ENCODE results near the gene LPP. TPM values are rescaled to one million over a fixed set of nuclear protein-coding genes. Genes with fewer than 3 reads are reported as not detected.

LPP gene
- total RNA-seq, 1 donor from 2014 or later: 28.2 TPM

DNA sequence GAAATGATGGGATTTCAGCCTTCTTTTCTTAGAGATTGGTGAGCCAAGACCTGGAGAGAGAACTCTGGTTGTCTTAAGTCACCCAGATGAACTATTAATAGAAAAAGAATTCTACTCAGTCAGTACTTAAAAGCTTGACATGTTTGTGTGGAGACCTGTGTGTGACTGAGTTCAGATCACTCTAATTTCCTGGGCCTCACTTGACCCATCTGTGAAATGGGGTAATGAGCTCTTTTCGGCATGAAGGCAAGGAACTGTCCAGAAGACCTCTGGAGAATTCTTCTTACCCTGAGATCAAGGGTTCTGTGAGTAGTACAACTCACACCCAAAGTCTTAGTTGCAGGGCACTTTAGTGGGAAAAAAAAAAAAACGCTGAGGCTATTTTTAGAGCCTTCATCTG is 92.9 kb downstream of the LPP start:
- Histone ChIP-seq H3K4me1 (ENCODE audit: control insufficient read depth in 3 of 3, insufficient read depth in 3 of 3, low read length in 3 of 3) (peaks cover 7 to 14% (median 12%) of the 10 kb centered on the region in 3 donors), H3K4me3 (ENCODE audit: low read length in 3 of 3) (no peak overlapping the region), H3K36me3 (ENCODE audit: control insufficient read depth in 3 of 3, insufficient read depth in 3 of 3, low read length in 3 of 3) (no peaks in the 10 kb centered on the region), H3K27ac (ENCODE audit: low read depth, low read length) (no peak overlapping the region), H3K9me3 (ENCODE audit: control insufficient read depth in 3 of 3, low read length in 3 of 3) (no peaks in the 10 kb centered on the region), H3K27me3 (ENCODE audit: control insufficient read depth in 3 of 3, insufficient read depth in 3 of 3, low read length in 3 of 3) (no peaks in the 10 kb centered on the region), H3K9ac (ENCODE audit: low read depth in 1 of 3, low read length in 3 of 3) (no peak overlapping the region)

DNA sequence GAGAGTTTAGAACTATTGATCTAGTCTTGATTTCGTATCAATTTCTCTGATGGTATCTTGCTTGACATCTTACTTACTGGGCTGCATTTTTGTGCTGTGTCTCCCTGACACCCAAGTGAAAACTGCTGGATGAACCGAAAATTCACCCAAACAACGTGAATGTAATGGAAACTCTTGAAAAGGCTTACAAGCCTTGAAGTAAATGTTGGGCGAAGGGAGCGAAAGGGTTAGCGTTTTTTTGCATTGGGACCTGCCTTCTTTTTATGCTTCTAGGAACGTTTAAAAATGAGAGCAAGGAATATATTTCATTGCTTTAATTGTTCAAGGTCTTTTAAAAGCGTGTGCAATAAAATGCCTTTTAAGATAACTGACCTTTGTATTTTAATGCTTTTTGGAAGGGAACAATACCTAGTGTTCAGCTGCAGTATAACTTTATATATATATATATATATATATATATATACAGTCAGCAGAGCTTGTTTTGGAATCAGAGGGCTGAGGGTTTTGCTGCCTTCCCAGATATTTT is 94.1 kb downstream of the LPP start:
- Histone ChIP-seq H3K4me1 (ENCODE audit: control insufficient read depth in 3 of 3, insufficient read depth in 3 of 3, low read length in 3 of 3) (peaks cover 0 to 4% (median 4%) of the 10 kb centered on the region in 3 donors), H3K9me3 (ENCODE audit: control insufficient read depth in 3 of 3, low read length in 3 of 3) (no peaks in the 10 kb centered on the region), H3K27ac (ENCODE audit: low read depth, low read length) (no peak overlapping the region), H3K36me3 (ENCODE audit: control insufficient read depth in 3 of 3, insufficient read depth in 3 of 3, low read length in 3 of 3) (no peaks in the 10 kb centered on the region), H3K4me3 (ENCODE audit: low read length in 3 of 3) (no peak overlapping the region), H3K9ac (ENCODE audit: low read depth in 1 of 3, low read length in 3 of 3) (no peak overlapping the region), H3K27me3 (ENCODE audit: control insufficient read depth in 3 of 3, insufficient read depth in 3 of 3, low read length in 3 of 3) (no peaks in the 10 kb centered on the region)

DNA sequence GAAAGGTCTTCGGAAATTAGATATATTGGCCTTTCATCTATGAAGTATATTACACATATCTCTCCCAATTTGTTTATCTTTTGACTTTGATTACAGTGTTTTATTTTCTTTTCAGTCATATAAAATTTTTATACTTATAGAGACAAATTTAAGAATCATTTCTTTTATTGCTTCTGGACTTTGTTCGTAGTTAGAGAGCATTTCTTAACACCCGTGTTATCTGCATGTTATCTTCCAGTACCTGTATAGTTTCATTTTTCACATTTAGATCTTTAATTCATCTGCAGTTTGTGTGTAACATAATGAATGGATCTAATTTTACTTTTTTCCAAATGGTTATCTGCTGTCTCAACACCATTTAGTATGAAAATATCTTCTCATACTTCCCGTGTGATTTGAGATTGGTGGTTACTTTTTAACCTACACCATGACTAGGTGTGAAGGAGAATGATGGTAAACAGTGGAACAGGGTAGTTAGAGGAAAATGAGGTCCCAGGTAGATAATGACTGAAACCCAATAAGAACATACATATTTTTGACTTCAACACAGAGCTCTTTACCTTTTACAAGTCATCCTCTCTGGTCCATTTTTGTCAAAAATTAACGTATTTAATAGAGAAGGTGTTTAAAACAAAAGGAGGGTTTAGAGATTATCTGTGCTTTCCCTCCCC is 99.3 kb downstream of the LPP start:
- no peak overlapping the region for H3K9ac ChIP-seq (ENCODE audit: low read depth in 1 of 3, low read length in 3 of 3)
- peaks cover 0 to 11% (median 4%) of the 10 kb centered on the region in 3 donors for H3K4me1 ChIP-seq (ENCODE audit: control insufficient read depth in 3 of 3, insufficient read depth in 3 of 3, low read length in 3 of 3)
- no peak overlapping the region for H3K27ac ChIP-seq (ENCODE audit: low read depth, low read length)
- no peaks in the 10 kb centered on the region for H3K27me3 ChIP-seq (ENCODE audit: control insufficient read depth in 3 of 3, insufficient read depth in 3 of 3, low read length in 3 of 3)
- peaks cover 0 to 5% (median 0%) of the 10 kb centered on the region in 3 donors for H3K36me3 ChIP-seq (ENCODE audit: control insufficient read depth in 3 of 3, insufficient read depth in 3 of 3, low read length in 3 of 3)
- H3K9me3 ChIP-seq (ENCODE audit: control insufficient read depth in 3 of 3, low read length in 3 of 3): no peaks in the 10 kb centered on the region
- no peak overlapping the region for H3K4me3 ChIP-seq (ENCODE audit: low read length in 3 of 3)

DNA sequence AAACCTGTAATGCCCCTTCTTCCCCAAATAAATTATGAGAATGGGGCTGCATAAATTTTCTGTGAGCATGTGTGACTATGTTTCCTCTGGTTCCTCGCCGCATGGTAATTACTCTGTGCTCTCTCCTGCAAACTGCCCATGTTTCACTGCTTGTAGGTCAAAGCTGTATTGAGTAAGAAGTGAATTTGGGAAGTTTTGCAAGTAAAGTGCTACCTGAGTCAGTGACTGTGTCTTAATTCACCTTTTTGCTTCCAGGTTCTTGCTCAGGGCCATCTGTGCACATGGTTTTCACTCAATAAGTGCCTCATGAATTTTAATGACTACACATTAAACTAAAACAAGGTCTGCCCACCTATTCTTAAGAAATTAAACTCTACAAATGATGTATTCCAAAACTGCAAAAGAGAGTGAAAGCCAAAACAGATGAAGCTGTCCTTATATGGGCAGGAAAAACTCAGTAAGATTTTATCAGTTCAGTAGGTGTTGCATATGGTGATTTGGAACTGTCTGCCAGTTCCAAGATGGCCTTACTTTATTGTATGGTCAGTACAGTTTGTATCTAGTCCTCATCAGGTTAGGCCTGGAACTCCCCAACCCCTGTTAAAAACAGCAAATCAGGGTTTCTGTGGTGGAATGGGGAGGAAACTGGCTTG is 100.0 kb downstream of the LPP start:
- Histone ChIP-seq H3K36me3 (ENCODE audit: control insufficient read depth in 3 of 3, insufficient read depth in 3 of 3, low read length in 3 of 3) (peaks cover 0 to 5% (median 0%) of the 10 kb centered on the region in 3 donors), H3K9me3 (ENCODE audit: control insufficient read depth in 3 of 3, low read length in 3 of 3) (no peaks in the 10 kb centered on the region), H3K4me3 (ENCODE audit: low read length in 3 of 3) (no peak overlapping the region), H3K27ac (ENCODE audit: low read depth, low read length) (no peak overlapping the region), H3K4me1 (ENCODE audit: control insufficient read depth in 3 of 3, insufficient read depth in 3 of 3, low read length in 3 of 3) (peaks cover 0 to 12% (median 6%) of the 10 kb centered on the region in 3 donors), H3K9ac (ENCODE audit: low read depth in 1 of 3, low read length in 3 of 3) (no peak overlapping the region), H3K27me3 (ENCODE audit: control insufficient read depth in 3 of 3, insufficient read depth in 3 of 3, low read length in 3 of 3) (no peaks in the 10 kb centered on the region)

DNA sequence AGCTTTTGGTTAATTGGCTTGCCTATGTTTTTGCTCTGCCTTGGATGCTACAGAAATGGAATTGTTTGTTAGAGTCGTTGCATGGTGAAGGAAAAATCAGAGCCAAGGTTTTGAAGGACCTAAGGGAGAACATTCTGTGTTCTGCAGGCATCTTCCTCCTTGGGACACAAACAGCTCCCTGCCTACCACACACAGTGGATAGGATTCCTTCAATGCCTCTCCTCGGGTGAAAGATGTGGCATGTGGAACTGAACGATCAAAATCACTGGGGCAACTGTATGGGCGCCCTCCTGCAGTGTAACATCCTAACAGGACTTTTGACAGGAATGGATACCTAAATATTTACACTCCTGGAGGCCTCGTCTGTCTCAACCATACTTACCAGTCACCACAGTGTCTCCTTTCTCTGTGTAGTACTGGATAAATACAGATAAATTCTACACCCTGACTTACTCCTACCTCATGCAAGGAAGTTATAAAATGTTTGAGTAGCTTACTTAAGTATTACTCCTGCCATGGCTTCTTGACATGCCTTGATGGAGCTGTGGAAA is 100.6 kb downstream of the LPP start:
- no peaks in the 10 kb centered on the region for H3K27me3 ChIP-seq (ENCODE audit: control insufficient read depth in 3 of 3, insufficient read depth in 3 of 3, low read length in 3 of 3)
- no peak overlapping the region for H3K27ac ChIP-seq (ENCODE audit: low read depth, low read length)
- H3K9ac ChIP-seq (ENCODE audit: low read depth in 1 of 3, low read length in 3 of 3): no peak overlapping the region
- no peak overlapping the region for H3K4me3 ChIP-seq (ENCODE audit: low read length in 3 of 3)
- H3K9me3 ChIP-seq (ENCODE audit: control insufficient read depth in 3 of 3, low read length in 3 of 3): no peaks in the 10 kb centered on the region
- H3K4me1 ChIP-seq (ENCODE audit: control insufficient read depth in 3 of 3, insufficient read depth in 3 of 3, low read length in 3 of 3): peaks cover 6 to 17% (median 12%) of the 10 kb centered on the region in 3 donors
- H3K36me3 ChIP-seq (ENCODE audit: control insufficient read depth in 3 of 3, insufficient read depth in 3 of 3, low read length in 3 of 3): peaks cover 0 to 5% (median 0%) of the 10 kb centered on the region in 3 donors

DNA sequence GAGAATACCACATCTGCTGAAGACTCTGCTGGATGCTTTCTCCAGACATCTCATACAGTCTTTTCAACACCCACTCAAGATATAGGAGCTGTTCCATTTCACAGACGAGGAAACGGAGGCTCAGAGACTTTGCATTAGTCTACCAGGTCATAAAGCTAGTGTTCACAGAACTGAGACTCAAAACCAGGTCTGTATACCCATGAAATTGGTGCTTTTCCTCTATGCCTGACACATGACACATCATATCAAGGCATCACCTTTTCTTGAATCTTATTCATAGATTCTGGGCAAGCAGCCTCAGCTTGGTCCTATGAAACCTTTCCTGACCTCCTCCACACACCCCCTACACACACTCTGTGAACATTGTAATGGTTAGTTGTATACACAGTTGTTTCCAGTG is 101.2 kb downstream of the LPP start:
- peaks cover 7 to 21% (median 13%) of the 10 kb centered on the region in 3 donors for H3K4me1 ChIP-seq (ENCODE audit: control insufficient read depth in 3 of 3, insufficient read depth in 3 of 3, low read length in 3 of 3)
- H3K27ac ChIP-seq (ENCODE audit: low read depth, low read length): no peak overlapping the region
- H3K9me3 ChIP-seq (ENCODE audit: control insufficient read depth in 3 of 3, low read length in 3 of 3): no peaks in the 10 kb centered on the region
- H3K4me3 ChIP-seq (ENCODE audit: low read length in 3 of 3): no peak overlapping the region
- peaks cover 0 to 5% (median 0%) of the 10 kb centered on the region in 3 donors for H3K36me3 ChIP-seq (ENCODE audit: control insufficient read depth in 3 of 3, insufficient read depth in 3 of 3, low read length in 3 of 3)
- no peak overlapping the region for H3K9ac ChIP-seq (ENCODE audit: low read depth in 1 of 3, low read length in 3 of 3)
- H3K27me3 ChIP-seq (ENCODE audit: control insufficient read depth in 3 of 3, insufficient read depth in 3 of 3, low read length in 3 of 3): no peaks in the 10 kb centered on the region

DNA sequence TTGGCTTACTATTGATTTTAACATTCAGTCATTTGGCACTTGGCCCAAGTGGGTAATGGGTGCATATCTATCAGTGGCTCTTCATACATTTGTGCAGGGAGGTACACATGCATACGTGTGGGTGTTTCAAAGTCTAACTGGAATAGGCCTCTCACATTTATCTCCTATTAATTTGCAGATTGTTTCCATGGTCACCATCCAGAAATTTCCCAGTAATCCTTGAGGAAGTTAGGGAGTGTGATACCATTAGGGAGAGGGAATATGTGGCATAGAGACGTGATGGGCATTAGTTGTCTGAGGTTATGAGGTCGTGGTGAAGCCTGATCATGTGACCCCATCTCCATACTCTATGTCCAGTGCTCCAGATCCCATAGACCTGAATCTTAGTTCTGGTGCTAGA is 102.8 kb downstream of the LPP start:
- Histone ChIP-seq H3K27me3 (ENCODE audit: control insufficient read depth in 3 of 3, insufficient read depth in 3 of 3, low read length in 3 of 3) (no peaks in the 10 kb centered on the region), H3K4me1 (ENCODE audit: control insufficient read depth in 3 of 3, insufficient read depth in 3 of 3, low read length in 3 of 3) (peaks cover 12 to 32% (median 16%) of the 10 kb centered on the region in 3 donors), H3K36me3 (ENCODE audit: control insufficient read depth in 3 of 3, insufficient read depth in 3 of 3, low read length in 3 of 3) (peaks cover 0 to 5% (median 0%) of the 10 kb centered on the region in 3 donors), H3K9me3 (ENCODE audit: control insufficient read depth in 3 of 3, low read length in 3 of 3) (no peaks in the 10 kb centered on the region), H3K27ac (ENCODE audit: low read depth, low read length) (no peak overlapping the region), H3K4me3 (ENCODE audit: low read length in 3 of 3) (no peak overlapping the region), H3K9ac (ENCODE audit: low read depth in 1 of 3, low read length in 3 of 3) (no peak overlapping the region)

DNA sequence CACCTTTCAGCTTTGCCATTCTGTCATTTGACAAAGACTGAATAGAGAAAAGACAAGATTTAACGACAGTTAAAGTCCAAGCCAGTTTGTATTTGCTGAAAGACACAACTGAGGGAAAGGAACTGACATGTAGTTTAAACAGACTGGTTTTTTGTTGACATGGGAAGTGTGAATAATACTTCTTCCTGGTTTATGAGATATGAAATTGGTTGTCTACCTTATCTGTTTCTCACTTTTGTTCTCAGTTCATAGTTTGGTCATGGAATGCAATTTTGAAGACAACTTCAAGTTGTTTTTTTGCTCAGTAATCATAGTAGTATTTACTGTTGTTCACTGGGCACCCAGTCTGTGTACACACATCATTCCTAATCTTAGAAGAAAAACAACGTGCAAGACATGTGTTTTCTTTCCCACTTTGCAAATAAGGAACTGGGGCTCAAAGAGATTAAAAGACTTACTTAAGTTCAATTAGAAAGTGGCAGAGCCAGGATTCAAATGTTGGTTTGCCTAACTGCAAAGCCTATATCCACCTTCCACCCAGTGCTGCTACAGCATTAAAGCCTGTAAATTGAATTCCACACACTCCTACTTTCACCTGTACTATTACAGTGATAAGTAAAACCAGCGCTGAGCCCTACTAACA is 103.5 kb downstream of the LPP start:
- H3K27ac ChIP-seq (ENCODE audit: low read depth, low read length): no peak overlapping the region
- no peak overlapping the region for H3K9ac ChIP-seq (ENCODE audit: low read depth in 1 of 3, low read length in 3 of 3)
- H3K4me1 ChIP-seq (ENCODE audit: control insufficient read depth in 3 of 3, insufficient read depth in 3 of 3, low read length in 3 of 3): peaks cover 15 to 35% (median 21%) of the 10 kb centered on the region in 3 donors
- H3K9me3 ChIP-seq (ENCODE audit: control insufficient read depth in 3 of 3, low read length in 3 of 3): no peaks in the 10 kb centered on the region
- no peak overlapping the region for H3K4me3 ChIP-seq (ENCODE audit: low read length in 3 of 3)
- H3K36me3 ChIP-seq (ENCODE audit: control insufficient read depth in 3 of 3, insufficient read depth in 3 of 3, low read length in 3 of 3): peaks cover 0 to 5% (median 0%) of the 10 kb centered on the region in 3 donors
- no peaks in the 10 kb centered on the region for H3K27me3 ChIP-seq (ENCODE audit: control insufficient read depth in 3 of 3, insufficient read depth in 3 of 3, low read length in 3 of 3)

DNA sequence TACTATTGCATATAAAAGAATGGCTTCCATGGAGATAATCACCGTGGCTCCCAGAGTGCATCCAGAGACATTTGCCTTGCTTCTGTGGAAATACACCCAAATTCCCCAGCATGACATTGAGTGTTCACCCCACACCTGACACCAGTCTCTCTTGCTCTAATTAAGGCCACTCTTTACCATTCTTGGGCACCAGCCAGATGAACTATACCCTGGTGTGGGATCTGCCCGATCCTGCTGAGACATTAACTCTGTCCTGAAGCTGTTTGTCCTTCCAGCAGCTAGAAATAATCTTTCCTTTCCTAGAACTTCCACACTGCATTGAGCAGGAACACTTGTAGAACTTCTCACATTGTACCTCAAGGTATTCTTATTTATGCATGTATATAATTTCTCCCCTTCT is 105.2 kb downstream of the LPP start:
- Histone ChIP-seq H3K9ac (ENCODE audit: low read depth in 1 of 3, low read length in 3 of 3) (no peak overlapping the region), H3K27ac (ENCODE audit: low read depth, low read length) (peak overlapping the region; percentile 91), H3K4me3 (ENCODE audit: low read length in 3 of 3) (no peak overlapping the region), H3K9me3 (ENCODE audit: control insufficient read depth in 3 of 3, low read length in 3 of 3) (no peaks in the 10 kb centered on the region), H3K4me1 (ENCODE audit: control insufficient read depth in 3 of 3, insufficient read depth in 3 of 3, low read length in 3 of 3) (peaks cover 30 to 47% (median 36%) of the 10 kb centered on the region in 3 donors), H3K36me3 (ENCODE audit: control insufficient read depth in 3 of 3, insufficient read depth in 3 of 3, low read length in 3 of 3) (peaks cover 0 to 5% (median 0%) of the 10 kb centered on the region in 3 donors), H3K27me3 (ENCODE audit: control insufficient read depth in 3 of 3, insufficient read depth in 3 of 3, low read length in 3 of 3) (no peaks in the 10 kb centered on the region)
